ENCODE results near the gene MBIP.

DNA sequence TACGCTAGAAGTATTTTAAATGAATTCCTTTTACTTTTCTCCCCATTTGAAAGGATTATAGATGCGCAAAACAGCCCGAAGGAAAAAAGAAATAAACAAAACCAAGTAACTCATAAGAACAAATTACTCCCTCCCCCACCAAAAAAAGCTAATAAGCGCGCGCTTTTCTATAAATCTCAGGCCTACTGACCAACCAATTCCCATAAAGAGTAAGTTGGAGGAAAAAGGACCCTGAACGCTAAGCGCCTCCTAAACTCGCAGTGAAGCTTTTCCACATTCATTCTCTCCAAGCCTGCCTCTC lies 588 bp downstream of the MBIP start:
- TF ChIP-seq, protein P1, sequence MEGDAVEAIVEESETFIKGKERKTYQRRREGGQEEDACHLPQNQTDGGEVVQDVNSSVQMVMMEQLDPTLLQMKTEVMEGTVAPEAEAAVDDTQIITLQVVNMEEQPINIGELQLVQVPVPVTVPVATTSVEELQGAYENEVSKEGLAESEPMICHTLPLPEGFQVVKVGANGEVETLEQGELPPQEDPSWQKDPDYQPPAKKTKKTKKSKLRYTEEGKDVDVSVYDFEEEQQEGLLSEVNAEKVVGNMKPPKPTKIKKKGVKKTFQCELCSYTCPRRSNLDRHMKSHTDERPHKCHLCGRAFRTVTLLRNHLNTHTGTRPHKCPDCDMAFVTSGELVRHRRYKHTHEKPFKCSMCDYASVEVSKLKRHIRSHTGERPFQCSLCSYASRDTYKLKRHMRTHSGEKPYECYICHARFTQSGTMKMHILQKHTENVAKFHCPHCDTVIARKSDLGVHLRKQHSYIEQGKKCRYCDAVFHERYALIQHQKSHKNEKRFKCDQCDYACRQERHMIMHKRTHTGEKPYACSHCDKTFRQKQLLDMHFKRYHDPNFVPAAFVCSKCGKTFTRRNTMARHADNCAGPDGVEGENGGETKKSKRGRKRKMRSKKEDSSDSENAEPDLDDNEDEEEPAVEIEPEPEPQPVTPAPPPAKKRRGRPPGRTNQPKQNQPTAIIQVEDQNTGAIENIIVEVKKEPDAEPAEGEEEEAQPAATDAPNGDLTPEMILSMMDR (IDR thresholded peaks at IDR 0.05): no peak
- TF ChIP-seq POLR2A (IDR thresholded peaks at IDR 0.05): no peak

Data from heart left ventricle (tissue), 13 donors.